Measurements from ENCODE around the gene ANKRD49.

DNA sequence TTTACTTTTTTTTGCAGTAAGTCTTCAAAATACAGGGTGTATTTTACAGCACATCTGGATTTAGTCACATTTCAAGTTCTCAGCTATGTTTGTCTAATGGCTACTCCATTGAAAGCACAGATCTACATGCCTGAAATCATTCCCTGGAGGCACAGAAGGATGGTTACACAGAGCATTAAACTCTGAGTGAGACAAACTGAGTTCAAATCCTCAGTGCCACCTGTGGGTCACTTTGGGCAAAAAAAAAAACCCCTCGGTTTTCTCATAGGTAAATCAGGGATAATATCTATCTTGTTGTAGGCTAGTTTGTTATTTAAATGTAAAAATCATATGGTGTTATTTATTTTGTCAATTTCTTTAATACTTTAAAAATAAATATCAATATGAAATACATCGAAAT lies 7.7 kb downstream of the ANKRD49 start:
- TF ChIP-seq POLR2A (IDR thresholded peaks at IDR 0.05) = no peak
- TF ChIP-seq, protein P1, sequence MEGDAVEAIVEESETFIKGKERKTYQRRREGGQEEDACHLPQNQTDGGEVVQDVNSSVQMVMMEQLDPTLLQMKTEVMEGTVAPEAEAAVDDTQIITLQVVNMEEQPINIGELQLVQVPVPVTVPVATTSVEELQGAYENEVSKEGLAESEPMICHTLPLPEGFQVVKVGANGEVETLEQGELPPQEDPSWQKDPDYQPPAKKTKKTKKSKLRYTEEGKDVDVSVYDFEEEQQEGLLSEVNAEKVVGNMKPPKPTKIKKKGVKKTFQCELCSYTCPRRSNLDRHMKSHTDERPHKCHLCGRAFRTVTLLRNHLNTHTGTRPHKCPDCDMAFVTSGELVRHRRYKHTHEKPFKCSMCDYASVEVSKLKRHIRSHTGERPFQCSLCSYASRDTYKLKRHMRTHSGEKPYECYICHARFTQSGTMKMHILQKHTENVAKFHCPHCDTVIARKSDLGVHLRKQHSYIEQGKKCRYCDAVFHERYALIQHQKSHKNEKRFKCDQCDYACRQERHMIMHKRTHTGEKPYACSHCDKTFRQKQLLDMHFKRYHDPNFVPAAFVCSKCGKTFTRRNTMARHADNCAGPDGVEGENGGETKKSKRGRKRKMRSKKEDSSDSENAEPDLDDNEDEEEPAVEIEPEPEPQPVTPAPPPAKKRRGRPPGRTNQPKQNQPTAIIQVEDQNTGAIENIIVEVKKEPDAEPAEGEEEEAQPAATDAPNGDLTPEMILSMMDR (IDR thresholded peaks at IDR 0.05) = no peak

All from heart left ventricle (tissue), 13 donors.